ENCODE data around the gene AQP7.
A peak's percentile ranks its signal among the peaks of the same experiment; 100 is the strongest.
"Not testable (repeated sequence)": the region's sequence is repeated elsewhere in the genome, so short reads cannot be mapped to it uniquely, and the experiment has no call there.

Gene AQP7

DNA sequence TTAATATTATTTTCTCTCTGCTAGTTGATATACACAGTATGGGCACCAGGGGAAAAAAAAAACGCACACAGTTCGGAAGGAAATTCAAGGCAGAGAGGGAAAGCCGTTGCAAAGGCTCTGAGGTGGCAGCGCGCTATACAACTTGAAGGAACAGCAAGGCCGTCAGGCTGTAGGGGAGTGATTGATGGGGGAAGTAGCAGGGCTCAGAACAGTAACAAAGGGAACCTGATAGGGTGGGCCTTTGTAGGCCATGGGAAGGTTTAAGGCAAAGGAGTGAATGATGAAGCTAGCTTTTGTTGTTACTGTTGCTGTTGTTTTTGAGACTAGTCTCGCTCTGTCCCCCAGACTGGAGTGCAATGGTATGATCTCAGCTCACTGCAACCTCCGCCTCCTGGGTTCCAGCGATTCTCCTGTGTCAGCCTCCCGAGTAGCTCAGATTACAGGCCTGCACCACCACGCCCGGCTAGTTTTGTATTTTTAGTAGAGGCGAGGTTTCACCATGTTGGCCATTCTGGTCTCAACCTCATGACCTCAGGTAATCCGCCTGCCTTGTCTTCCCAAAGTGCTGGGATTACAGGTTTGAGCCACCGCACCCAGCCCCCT is 27.0 kb downstream of the AQP7 start:
- no peak for DNase-seq (ENCODE audit: low read depth, low spot score)

DNA sequence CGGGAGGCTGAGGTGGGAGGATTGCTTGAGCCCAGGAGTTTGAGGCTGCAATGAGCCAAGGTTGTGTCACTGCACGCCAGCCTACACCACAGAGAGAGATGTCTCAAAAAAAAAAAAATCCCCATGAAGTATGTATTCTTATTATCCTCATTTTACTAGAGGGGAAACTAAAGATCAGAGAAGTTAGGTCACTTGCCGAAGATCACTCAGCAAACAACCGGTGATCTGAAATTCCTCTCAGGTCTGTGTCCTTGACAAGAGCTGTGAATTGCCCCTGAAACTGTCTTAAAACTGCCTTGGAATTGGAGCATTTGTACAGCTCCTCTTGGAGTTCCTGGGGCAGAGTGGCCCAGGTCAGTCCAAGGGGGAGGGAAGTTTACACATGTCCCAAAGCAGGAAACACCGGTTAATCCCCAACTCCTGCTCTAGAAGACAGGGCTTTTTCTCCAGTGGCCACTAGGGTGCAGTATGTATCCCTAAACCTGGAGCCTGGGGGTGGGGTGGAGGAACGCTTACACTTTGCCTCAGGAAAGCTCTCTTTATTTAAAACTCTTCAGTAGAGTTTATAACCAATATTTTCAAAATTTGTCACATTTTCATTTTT is 27.6 kb downstream of the AQP7 start:
- DNase-seq (ENCODE audit: low read depth, low spot score) = peak; percentile 18

- DNase-seq (ENCODE audit: low read depth, low spot score) = no peak
Observed at GRCh38 chr9:33374190-33374589, 28.2 kb downstream of the AQP7 start.

GRCh38 chr9:33372900-33373299 is 29.5 kb downstream of the AQP7 start:
- DNase-seq (ENCODE audit: low read depth, low spot score) = no peak

- DNase-seq (ENCODE audit: low read depth, low spot score) = no peak
Observed at GRCh38 chr9:33366979-33367480, 35.3 kb downstream of the AQP7 start.

DNA sequence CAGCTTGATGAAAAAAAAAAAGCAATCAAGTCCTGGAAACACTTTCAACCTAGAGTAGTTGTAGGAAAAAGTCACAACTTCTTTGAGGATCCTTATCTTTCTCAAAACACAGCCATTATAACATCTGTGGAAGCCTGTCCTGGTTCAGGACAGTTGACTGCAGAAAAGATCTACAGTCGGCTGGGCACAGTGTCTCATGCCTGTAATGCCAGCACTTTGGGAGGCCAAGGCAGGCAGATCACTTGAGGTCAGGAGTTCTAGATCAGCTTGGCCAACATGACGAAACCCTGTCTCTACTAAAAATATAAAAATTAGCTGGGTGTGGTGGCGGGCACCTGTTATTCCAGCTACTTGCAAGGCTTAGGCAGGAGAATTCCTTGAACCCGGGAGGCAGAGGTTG is 37.6 kb downstream of the AQP7 start:
- DNase-seq (ENCODE audit: low read depth, low spot score) = not testable (repeated sequence)

DNA sequence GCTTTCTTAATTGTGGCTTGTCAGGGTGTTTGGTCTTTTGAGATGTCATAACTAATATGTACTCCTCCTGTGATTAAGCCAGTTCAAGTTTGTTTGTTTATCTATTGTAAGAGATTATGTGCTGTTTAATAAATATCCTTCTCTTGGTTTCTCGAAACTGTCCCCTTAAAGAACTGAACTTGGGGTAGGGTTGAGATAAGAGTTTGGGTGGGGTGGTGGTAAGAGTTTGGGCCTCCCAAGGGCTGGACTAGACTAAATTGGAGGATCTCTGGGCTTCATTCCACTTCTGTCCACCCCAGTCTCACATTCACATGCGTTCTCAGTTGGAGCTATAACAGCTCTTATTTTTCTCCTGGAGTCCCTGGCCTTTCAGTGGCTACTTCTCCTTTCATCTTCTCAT is 38.2 kb downstream of the AQP7 start:
- no peak for DNase-seq (ENCODE audit: low read depth, low spot score)

- DNase-seq (ENCODE audit: low read depth, low spot score) = not testable (repeated sequence)
Observed at GRCh38 chr9:33358641-33359040, 43.7 kb downstream of the AQP7 start.

DNA sequence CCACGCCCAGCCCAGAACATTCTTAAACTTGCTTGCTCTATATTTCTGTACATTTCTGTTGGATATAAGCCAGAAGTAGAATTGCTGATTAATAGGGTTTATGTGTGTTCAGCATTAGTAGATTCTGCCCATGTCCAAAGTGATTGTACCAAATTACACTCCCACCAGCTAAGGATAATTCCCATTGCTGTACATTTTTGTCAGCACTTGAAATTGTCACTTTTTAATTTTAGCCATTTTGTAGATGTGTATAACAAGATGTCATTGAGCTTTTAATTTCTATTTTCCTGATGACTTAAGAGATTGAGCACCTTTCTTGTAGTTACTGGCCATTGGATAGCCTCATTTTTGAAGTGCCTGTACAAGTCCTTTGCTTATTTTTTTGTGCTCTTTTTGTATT is 46.4 kb downstream of the AQP7 start:
- no peak for DNase-seq (ENCODE audit: low read depth, low spot score)

DNA sequence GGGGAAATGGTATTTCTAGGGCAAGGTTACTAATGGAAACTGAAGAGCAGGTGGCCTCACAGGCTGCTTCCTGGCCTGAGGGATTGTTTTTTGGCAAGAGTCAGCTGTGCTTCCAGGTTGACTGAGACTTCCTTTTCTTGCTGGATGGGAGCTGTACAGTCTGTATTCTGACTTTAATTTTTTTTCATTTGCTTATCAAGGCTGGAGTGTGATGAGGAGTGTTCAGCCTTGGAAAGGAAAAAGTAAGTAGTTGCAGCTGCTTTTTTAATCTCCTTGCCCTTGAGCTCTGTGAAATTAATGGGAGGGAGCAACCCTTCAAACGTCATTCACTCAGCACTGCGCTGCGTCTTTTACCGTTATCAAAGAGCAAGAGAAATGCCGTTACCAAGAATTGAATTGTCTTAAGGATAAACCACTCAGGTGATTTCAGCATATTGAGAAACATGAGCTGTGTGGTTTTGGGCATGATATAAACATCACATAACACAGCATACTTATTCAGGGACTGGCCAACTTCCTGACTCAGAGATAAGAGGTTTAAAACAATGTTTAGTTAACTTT is 47.6 kb downstream of the AQP7 start:
- no peak for DNase-seq (ENCODE audit: low read depth, low spot score)

GRCh38 chr9:33351547-33351946 is 50.8 kb downstream of the AQP7 start:
- no peak for DNase-seq (ENCODE audit: low read depth, low spot score)

- DNase-seq (ENCODE audit: low read depth, low spot score) = no peak
Observed at GRCh38 chr9:33350310-33350709, 52.1 kb downstream of the AQP7 start.

GRCh38 chr9:33349743-33350142 is 52.6 kb downstream of the AQP7 start:
- no peak for DNase-seq (ENCODE audit: low read depth, low spot score)

DNA sequence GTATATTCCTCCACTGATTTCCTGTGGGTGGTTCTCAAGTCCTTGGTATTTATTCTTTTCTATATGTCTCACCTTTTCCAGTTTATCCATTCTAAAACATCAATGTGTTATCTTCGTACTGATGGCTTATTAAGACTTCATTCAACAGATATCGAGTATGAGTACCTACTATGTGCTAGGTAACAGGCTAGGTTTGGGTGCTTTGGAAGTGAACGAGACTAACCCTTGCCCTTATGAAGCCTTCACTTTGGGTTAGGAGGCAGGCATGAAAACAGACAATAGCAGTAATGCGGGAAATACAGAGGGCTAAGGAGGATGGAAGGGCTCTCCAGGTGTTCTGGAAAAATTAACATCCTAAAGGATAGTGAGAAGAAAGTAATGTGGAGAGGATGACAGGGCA is 53.4 kb downstream of the AQP7 start:
- no peak for DNase-seq (ENCODE audit: low read depth, low spot score)

GRCh38 chr9:33346564-33346963 is 55.8 kb downstream of the AQP7 start:
- no peak for DNase-seq (ENCODE audit: low read depth, low spot score)

- DNase-seq (ENCODE audit: low read depth, low spot score) = no peak
Observed at GRCh38 chr9:33344145-33344544, 58.2 kb downstream of the AQP7 start.

DNA sequence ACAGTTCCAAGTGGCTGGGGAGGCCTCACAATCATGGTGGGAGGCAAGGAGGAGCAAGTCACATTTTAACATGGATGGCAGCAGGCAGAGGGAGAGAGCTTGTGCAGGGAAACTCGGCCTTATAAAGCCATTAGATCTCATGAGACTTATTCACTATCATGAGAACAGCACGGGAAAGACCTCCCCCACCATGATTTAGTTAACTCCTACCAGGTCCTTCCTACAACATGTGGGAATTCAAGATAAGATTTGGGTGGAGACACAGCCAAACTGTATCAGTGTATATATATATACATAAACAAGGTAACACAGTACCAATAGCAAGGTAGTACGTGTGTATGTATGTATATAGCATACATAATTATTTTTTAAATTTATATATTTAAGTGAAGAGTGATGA is 61.2 kb downstream of the AQP7 start:
- no peak for DNase-seq (ENCODE audit: low read depth, low spot score)

DNA sequence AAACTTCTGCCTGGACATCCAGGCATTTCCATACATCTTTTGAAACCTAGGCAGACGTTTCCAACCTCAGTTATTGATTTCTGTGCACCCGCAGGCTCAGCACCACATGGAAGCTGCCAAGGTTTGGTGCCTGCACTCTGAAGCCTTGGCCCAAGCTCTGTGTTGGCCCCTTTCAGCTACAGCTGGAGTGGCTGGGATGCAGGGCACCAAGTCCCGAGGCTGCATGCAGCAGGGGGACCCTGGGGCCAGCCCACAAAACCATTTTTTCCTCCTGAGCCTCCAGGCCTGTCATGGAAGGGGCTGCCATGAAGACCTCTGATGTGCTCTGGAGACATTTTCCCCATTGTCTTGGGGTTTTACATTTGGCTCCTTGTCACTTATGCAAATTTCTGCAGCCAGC is 62.2 kb downstream of the AQP7 start:
- no peak for DNase-seq (ENCODE audit: low read depth, low spot score)

Data from brain pericyte (primary cell).